Stimulated activated CD4-positive, alpha-beta T cell treated with anti-CD3 and anti-CD28 coated beads, Interleukin-1b, Interleukin-23, amount 100 ng/mL, for 24 hours (primary cell): ENCODE data around the gene GHITM.

Experiments
- DNase-seq, 4 experiments: peaks; one replicate each; pipeline ENCODE4 v3.0.0-alpha.2; 2020; ENCODE audit warnings: low read depth in 4 of 4, low spot score in 1 of 4

The GHITM gene

GRCh38 chr10:84198206-84198915 lies 59.1 kb downstream of the GHITM start:
- no peak for DNase-seq

- no peak for DNase-seq
These were observed 61.4 kb downstream of the GHITM start for GRCh38 chr10:84200537-84201243.

GRCh38 chr10:84201244-84201606 lies 61.9 kb downstream of the GHITM start:
- DNase-seq = no peak

GRCh38 chr10:84201682-84202081 lies 62.4 kb downstream of the GHITM start:
- no peak for DNase-seq

GRCh38 chr10:84202349-84202748 lies 63.0 kb downstream of the GHITM start:
- DNase-seq = no peak
